LHCN-M2 (cell line): ENCODE data around the gene HECTD4. TPM values are rescaled to one million over a fixed set of nuclear protein-coding genes. Genes with fewer than 3 reads are reported as not detected.
"Not testable (repeated sequence)": the region's sequence is repeated elsewhere in the genome, so short reads cannot be mapped to it uniquely, and the experiment has no call there.

Source experiments
- DNase-seq: peaks from one replicate; pipeline ENCODE4 v3.0.0-alpha.2; 2012; ENCODE audit warnings: low read depth
- total RNA-seq: library from RNA; depleted of rRNA; stranded (reverse); fragments of >200 nt; gene quantifications from 2 replicates; pipeline ENCODE4 v1.2.3, GENCODE V29; 2014

Gene HECTD4
- total RNA-seq, 1 experiment from 2014 or later, result 8.2 TPM

DNA sequence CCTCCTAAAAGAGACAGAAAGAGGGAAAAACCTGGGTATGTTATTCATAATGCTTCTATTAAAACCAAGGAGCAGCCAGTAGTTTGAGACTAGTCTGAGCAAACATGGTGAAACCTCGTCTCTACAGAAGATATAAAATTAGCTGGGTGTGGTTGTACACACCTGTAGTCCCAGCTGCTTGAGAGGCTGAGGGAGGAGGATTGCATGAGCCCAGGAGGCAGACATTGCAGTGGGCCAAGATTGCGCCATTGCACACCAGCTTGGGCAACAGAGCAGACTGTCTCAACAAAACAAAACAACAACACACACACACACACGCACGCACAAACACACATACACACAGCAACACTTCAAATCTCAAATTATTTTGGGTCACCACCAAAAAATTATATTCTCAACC, 27.8 kb downstream of the HECTD4 start:
- no peak for DNase-seq

DNA sequence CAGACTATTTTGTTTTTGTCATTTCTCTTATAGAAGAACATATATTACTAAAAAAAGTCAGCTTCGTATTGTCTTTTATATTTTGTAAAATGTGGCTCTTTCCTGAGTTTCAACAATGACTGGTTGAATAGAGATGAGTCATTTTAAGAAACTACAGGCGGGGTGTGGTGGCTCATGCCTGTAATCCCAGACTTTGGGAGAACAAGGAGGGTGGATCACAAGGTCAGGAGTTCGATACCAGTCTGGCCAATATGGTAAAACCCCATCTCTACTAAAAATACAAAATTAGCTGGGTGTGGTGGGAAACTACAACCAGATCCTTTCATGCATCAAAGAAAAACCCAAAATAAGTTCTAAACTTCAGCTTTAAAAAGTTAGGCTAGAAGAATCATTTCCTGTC, 28.8 kb downstream of the HECTD4 start:
- peak; percentile 59 for DNase-seq

DNA sequence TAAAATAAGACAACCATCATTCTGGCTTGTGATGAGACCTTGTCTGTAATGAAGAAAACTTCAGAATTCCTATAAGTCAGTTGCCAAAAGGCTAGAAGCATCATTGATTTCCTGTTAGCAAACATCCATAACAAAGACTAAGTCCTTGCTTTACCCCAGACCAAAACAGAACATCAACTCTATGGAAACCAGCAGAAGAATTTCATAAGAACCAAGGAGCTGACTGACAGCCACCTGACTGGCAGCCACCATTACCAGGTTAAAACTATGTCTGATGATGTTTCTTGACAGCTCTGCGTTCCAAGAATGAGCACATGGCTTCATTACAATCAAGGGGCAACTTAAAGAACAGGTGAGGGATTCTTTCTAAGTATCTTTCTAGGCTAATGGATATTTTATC, 29.3 kb downstream of the HECTD4 start:
- no peak for DNase-seq

DNA sequence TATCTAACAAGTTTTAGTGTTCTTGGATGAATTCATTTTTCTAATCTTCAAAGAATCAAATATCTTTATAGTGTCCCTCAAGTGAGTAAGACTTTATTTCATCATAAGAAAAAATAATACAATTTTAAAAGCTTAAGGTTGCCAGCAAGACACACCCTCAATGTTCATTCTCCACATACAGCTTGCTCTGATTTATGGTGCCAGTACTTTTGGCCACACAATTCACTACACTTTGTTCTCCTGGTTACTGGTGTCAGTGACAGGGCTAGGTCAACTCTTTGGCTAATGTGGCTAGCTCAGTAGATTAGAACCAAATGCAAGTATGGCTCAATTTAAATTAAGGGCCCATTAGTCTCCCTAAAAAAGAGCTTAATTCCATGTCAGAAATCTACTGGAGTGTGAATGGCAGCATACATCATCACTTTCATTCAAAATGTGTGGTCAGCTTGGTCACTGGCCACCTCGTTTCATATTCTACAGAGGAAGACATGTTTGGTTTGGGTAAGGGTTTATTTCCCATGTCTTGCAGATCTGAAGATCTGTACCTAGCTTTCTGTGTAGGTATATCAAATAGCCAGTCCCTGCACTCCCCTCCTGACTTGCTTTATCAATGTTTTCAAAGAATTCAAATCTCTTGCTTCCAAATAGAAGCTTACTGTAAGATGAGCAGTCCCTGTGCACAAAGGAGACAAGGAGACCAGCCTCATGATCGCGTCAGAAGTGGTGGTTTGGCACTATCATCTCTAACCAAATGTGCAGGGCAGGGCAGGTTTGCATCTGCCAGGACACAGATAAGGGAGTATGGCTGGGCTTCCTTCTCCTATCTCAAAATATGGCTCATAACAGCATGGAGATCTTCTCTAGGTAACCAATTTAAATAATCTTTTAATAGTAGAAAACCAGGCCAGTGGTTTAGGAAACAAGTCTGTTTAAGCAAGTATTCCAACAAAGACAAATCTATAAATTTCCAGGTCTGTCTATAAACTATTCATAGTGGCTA, 31.3 kb downstream of the HECTD4 start:
- no peak for DNase-seq

DNA sequence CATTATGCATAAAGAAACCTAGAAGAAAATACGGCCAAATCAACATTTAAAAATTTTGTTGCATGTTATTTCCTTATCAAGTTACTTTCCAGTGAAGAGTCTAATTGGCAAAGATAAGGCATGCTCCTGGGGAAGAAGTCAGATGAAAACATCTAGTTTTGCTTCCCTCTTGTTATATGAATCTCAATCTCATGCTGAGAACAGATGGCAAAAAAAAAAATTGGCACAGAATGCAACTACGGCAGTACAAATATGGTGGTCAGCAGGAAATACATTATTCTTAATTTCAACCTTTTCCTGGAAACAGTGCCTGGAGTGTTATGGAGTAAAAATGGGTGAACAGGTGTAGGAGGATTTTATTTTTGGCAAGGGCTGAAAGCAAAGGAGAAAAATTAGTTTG, 32.8 kb downstream of the HECTD4 start:
- DNase-seq, result peak; percentile 41

DNA sequence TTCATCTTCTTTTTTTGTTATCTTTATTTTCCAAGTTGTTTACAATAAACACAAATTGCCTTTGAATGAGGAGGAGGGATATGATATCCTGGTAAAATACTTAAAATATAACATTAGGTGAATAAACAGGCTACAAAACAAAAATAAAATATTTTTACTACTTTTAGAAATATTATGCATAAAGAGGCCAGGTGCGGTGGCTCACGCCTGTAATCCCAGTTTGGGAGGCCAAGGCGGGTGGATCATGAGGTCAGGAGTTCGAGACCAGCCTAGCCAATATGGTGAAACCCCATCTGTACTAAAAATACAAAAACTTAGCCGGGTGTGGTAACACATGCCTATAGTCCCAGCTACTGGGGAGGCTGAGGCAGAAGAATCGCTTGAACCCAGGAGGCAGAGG, 33.3 kb downstream of the HECTD4 start:
- DNase-seq, result not testable (repeated sequence)

DNA sequence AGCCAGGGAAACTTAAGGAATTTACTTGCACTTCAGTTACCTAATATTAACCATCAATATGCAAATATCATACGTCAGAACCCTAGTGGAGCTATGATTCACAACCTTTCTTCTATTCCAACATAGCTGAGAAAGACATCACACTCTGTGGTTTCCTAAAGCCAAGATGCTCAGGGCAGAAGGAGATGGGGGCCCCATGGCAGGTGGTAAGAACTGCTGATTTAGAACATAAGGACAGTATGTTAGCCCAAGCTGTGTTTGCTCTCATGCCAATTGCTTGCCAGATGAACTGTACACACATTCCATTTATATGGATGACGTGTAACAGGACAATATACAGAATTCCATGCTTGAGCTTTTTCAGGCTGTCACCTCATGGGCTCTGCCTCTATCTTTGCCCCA, 34.6 kb downstream of the HECTD4 start:
- peak; percentile 73 for DNase-seq

DNA sequence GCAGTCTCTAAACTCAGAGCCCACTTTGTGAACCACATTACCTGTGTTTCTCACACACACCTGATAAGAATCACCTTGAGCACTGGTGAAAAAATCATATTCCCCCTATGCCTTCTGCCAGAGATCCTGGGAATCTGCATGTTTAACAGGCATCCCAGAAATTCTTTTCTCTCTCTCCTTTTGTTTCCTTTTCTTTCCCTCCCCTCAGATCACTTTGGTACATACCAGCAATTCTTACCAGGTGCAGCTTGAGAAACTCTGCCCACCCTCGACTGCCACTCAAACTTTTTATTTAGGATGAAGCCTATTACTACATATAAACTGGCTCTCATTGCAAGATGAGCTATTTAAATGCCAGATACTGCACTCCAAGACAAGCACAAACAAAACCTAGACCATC, 36.0 kb downstream of the HECTD4 start:
- DNase-seq, result no peak

DNA sequence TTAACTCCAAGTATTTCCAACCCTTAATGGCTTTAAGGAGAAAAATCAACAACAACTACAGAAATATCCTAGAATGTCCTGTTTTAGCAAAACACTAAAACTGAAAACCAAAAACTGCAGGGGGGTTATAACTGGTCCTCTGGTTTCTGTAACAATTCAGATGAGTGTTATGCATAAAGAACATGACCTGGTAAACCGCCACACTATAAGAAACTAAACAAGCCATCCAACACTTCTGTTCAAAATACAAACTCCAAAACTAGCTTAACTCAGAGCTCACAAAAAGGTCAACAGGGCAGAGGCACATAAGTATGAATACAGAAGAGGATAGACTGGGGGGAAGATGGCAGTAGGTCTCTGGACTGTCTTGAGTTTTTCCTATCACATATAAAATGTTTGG, 38.0 kb downstream of the HECTD4 start:
- DNase-seq, result no peak

DNA sequence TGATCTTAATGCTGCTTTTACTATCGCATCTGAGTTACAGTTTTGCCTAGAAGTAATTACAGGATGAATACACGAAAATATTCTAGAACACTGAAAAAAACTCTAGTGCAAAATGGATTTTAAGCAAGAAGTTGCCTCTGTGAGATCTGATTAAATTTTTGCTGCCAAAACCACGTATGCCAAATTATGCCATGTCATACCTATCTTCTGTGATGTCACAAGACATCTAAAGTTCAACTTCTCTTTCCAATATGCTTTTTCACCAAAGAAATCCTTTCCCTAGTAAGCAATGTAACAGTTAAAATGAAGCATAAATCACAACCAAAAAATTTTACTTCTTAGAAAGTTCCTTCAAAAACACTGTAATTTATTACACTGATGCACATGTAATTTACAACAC, 39.6 kb downstream of the HECTD4 start:
- no peak for DNase-seq

DNA sequence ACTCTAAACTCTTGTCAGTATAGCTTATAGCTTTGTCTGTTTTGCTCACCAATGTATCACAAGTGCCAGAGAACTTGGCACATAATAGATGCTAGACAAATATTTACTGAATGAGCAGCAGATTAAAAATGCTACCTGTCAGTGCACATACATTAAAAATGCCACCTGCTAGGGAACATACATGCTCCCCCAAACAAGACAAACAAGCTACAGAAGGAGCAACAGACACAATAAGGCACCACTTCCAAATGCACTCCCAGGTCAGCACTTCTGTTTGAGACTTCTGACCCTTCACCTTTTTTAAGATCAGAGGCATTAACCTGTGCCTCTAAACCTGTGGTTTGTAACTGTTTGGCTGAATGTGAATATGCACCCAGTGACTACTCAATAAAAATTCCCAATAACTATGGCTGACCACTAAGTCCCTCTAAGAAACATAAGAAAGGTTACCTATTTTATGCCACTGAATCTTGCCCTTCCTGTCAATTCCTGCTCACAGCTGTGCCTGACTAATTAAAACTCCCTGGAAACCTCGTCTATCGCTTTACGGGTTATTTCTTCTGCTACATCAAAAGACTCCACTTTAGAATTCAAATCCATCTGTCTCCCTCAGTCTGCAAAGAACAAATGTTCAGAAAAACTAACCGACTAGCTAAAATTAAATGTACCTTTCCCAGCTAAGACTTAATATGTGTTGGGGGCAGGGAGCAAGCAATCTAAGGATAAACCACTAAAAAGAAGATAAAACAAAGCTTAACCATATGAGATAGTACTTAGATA, 41.0 kb downstream of the HECTD4 start:
- no peak for DNase-seq

DNA sequence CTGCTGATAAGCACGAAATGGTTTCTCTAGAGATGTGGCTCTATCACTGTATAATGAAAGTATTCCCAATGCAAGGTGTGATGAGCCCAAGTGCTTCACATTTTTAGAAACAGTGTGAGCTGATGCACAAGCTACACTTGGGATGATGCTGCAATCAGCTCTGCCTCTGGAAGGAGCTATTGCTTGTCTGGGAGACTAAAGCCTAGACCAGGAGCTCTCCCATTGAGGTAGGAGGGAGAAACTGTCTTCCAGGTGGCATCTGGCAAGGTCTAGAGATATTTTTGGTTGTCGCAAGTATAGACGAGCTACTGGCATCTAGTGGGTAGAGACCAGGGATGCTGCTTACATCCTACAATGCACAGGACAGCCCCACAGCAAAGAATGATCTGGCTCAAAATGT, 42.0 kb downstream of the HECTD4 start:
- no peak for DNase-seq

DNA sequence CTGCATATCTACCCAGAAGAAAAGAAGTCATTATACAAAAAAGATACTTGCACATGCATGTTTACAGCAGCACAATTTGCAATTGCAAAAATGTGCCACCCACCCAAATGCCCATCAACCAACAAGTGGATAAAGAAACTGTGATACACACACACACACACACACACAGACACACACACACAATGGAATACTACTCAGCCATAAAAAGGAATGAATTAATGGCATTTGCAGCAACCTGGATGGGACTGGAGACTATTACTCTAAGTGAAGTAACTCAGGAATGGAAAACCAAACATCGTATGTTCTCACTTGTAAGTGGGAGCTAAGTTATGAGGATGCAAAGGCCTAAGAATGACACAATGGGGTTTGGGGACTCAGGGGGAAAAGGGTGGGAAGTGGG, 47.2 kb downstream of the HECTD4 start:
- not testable (repeated sequence) for DNase-seq

DNA sequence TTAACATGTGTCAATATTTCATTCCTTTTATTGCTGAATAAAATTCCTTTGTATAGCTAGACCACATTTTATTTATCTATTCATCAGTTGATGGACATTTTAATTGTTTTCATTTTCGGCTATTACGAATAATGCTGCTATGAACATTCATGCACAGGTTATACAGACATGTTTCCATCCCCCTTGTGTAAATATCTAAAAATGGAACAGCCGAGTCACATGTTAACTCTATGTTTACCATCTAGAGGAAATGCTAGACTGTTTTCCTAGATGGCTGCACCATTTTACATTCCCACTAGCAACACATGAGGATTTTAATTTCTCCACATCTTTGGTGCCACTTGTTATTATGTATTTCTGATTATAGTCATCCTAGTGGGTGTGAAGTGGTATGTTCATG, 49.2 kb downstream of the HECTD4 start:
- no peak for DNase-seq

DNA sequence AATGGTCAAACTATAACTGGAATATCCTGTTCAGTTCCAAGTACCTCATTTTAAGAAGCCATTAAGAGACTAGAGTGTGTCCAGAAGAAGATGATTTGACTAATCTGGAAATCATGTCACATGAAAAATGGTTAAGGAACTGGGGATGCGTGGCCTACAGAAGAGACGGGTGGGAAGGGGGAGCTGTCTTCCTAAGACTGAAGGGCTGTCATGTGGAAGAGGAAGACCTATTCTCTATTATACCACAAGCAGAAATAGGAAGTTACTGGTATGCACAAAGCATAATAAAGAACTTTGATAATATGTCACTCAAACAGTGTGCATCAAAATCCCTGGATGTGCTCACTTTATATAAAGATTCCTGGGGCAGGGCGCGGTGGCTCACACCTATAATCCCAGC, 50.3 kb downstream of the HECTD4 start:
- DNase-seq, result no peak

DNA sequence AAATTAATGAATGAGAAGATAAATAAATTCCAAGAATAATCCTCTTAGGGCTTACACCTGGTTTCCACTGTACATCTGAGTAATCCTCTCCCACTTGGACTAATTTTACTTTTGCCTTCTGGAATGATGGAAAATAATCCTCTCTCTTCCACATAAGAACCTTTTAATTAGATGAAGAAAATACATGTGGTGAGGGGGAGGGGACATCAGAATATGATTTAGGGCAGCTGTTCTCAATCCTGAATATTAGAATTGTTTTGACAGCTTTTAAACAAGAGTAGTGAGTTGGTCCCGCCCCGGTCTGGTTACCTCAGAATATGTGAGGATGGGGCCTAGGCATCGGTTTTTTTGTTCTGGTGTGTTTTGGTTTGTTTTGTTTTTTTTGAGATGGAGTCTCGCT, 51.5 kb downstream of the HECTD4 start:
- DNase-seq, result no peak

DNA sequence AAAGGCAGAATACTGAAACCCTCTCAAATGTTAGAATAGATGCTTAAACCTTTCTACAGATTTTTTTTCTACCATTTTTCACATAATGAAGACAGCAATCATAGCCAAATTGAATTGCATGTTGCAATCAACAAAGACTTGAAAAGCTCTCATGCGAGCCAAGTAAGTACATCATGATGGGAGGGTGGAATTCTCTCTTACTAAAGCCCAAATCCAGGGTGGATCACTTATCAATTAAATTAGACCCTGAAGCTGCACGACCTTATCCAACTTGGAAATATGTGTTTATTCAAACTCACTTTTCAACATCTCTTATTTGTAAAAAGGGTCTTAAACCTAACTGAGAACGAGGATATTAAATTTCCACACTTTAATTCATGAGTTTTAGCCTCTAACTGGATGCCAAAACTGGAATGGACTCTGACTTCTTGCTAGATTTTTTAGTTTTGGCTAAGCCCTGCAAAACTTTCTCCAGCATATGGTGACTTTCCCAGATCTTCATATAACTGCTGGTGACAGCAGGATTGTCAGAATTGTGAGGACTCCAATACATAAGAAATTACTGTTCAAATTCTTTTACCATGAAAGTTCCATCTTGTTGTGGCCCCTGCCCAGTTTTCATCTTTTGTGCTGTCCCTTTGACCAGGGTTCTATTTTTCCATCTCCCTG, 53.6 kb downstream of the HECTD4 start:
- DNase-seq, result no peak

DNA sequence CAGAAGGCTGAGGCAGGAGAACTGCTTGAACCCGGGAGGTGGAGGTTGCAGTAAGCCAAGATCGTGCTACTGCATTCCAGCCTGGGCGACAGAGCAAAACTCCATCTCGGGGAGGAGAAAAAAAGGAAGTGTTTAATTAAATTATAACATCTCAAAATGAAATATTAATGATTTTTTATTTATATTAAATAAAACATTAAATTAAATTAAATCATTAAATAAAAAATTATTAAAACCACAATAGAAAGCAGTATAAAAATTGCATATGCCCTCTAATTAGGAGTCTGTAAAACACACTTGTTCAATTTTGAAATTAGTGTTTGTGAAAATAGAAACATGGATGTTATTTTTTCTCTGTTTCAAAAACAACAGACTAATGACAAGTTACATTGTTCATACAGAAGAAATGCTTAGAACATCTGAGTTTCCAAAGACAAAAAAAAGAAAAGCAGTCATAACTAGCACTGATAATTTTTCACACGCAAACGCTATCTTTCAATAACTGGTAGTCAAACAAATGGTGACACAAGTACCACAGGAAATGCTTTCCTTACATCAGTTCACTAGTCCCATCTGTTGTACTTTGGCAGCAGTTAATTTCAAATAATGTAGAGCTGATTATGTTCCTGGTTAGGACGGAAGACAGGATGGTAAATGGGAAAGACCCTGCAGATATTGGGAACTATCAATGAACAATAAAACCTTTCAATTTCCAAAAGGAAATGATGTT, 54.9 kb downstream of the HECTD4 start:
- no peak for DNase-seq

DNA sequence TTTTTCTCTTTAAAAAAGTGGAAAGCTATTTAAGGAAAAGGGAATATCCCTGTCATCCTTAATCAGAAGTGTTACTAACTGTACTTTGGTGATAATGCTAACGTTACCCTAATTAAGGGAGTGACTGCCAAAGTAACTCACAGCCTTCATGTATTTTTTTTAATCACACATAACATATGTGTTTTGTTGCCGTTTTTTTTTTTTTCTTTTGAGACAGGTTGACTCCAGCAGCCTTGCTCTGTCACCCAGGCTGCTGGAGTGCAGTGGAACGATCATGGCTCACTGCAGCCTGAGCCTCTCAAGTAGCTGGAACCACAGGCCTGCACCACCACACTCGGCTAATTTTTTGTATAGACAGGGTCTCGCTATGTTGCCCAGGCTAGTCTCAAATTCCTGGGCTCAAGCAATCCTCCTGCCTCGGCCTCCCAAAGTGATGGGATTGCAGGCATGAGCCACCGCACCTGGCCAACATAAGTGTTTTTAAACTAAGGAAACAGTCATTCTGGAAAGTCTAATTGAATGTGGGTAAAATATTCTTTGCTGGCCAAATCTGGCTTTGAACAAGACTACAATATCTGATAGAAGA, 56.5 kb downstream of the HECTD4 start:
- DNase-seq, result no peak

DNA sequence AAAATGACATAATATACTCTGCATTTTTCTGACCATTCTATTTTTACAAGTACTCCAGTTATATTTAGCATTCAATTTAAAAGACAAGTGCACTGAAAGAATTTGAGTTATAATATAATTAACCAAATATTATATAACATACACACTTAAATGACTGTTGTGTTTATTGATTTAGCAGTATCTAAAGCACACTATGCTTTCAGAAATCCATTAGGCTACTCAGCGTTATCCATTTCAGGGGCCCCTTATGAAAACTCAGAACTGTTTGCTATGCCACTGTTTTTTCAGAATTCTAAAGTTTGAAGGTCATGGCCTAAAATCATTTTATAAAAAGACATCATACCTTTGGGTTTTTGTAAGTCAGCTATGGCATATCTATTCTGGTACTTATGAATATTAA, 57.1 kb downstream of the HECTD4 start:
- DNase-seq, result no peak
